ENCODE results near the gene LTBR. TPM values are rescaled to one million over a fixed set of nuclear protein-coding genes. Genes with fewer than 3 reads are reported as not detected.
"Not testable (repeated sequence)": the region's sequence is repeated elsewhere in the genome, so short reads cannot be mapped to it uniquely, and the experiment has no call there.

LTBR gene
- total RNA-seq, 1 donor from 2014 or later = 55.8 TPM

- no peak for FAIRE-seq
- TF ChIP-seq, protein P1, sequence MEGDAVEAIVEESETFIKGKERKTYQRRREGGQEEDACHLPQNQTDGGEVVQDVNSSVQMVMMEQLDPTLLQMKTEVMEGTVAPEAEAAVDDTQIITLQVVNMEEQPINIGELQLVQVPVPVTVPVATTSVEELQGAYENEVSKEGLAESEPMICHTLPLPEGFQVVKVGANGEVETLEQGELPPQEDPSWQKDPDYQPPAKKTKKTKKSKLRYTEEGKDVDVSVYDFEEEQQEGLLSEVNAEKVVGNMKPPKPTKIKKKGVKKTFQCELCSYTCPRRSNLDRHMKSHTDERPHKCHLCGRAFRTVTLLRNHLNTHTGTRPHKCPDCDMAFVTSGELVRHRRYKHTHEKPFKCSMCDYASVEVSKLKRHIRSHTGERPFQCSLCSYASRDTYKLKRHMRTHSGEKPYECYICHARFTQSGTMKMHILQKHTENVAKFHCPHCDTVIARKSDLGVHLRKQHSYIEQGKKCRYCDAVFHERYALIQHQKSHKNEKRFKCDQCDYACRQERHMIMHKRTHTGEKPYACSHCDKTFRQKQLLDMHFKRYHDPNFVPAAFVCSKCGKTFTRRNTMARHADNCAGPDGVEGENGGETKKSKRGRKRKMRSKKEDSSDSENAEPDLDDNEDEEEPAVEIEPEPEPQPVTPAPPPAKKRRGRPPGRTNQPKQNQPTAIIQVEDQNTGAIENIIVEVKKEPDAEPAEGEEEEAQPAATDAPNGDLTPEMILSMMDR (IDR thresholded peaks at IDR 0.05; ENCODE audit: insufficient read depth, low read length, severe bottlenecking) = no peak
- Histone ChIP-seq H3K27me3 (ENCODE audit: control insufficient read depth, insufficient read depth, low read length) (no peaks in the 10 kb centered on the region), H3K36me3 (ENCODE audit: control insufficient read depth, insufficient read depth, low read length) (peaks cover 15% of the 10 kb centered on the region), H3K4me3 (ENCODE audit: low read depth, low read length) (peak overlapping the region; percentile 11)
- no peak for DNase-seq (ENCODE audit: low read depth)
Observed at GRCh38 chr12:6336889-6337853, 46.8 kb upstream of the LTBR start.

- TF ChIP-seq, protein P1 (IDR thresholded peaks at IDR 0.05; ENCODE audit: insufficient read depth, low read length, severe bottlenecking) = no peak
- Histone ChIP-seq H3K4me3 (ENCODE audit: low read depth, low read length) (no peak overlapping the region), H3K27me3 (ENCODE audit: control insufficient read depth, insufficient read depth, low read length) (no peaks in the 10 kb centered on the region), H3K36me3 (ENCODE audit: control insufficient read depth, insufficient read depth, low read length) (peaks cover 13% of the 10 kb centered on the region)
- DNase-seq (ENCODE audit: low read depth) (no peak), FAIRE-seq (no peak)
Observed at GRCh38 chr12:6337958-6338433, 46.0 kb upstream of the LTBR start.

DNA sequence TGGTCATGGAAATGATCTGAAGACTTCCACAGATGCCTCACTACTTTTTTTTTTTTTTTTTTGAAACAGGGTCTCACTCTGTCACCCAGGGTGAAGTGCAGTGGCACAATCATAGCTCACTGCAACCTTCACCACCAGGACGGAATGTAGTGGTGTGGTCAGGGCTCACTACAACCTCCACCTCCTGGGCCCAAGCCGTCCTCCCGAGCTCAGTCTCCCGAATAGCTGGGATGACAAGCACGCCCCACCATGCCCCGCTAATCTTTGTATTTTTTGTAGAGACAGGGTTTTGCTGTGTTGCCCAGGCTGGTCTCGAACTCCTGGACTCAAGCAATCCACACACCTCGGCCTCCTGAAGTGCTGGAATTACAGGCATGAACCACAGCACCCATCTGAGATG, 45.4 kb upstream of the LTBR start:
- not testable (repeated sequence) for H3K36me3 ChIP-seq (ENCODE audit: control insufficient read depth, insufficient read depth, low read length); FAIRE-seq; H3K4me3 ChIP-seq (ENCODE audit: low read depth, low read length); DNase-seq (ENCODE audit: low read depth); H3K27me3 ChIP-seq (ENCODE audit: control insufficient read depth, insufficient read depth, low read length)

DNA sequence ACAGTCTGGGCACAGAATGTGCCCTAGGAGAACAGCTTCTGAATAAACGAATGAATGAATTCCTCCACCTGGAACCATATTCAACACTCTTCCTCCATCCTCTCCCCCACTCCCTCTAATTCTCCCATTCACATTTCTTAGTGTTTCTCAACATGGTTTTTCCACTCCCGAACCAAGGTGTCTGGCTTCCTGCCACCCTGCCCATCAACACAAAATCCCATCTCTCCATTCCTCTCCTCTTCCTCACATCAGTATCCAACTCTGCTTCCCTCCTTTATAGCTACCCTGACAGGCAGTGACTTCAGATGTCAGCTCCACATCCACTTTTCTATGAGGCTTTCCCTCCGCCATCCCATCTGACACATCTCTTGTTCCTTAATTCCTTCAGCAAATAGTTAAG, 45.0 kb upstream of the LTBR start:
- Histone ChIP-seq H3K4me3 (ENCODE audit: low read depth, low read length) (peak overlapping the region; percentile 82), H3K27me3 (ENCODE audit: control insufficient read depth, insufficient read depth, low read length) (no peaks in the 10 kb centered on the region), H3K36me3 (ENCODE audit: control insufficient read depth, insufficient read depth, low read length) (peaks cover 10% of the 10 kb centered on the region)
- TF ChIP-seq, protein P1 (IDR thresholded peaks at IDR 0.05; ENCODE audit: insufficient read depth, low read length, severe bottlenecking) = no peak
- no peak for FAIRE-seq
- DNase-seq (ENCODE audit: low read depth) = no peak

GRCh38 chr12:6340032-6340638, 43.8 kb upstream of the LTBR start:
- FAIRE-seq (no peak), DNase-seq (ENCODE audit: low read depth) (peak; percentile 44)
- H3K4me3 ChIP-seq (ENCODE audit: low read depth, low read length) = peak overlapping the region; percentile 82
- peaks cover 8% of the 10 kb centered on the region for H3K36me3 ChIP-seq (ENCODE audit: control insufficient read depth, insufficient read depth, low read length)
- H3K27me3 ChIP-seq (ENCODE audit: control insufficient read depth, insufficient read depth, low read length) = no peaks in the 10 kb centered on the region
- TF ChIP-seq, protein P1 (IDR thresholded peaks at IDR 0.05; ENCODE audit: insufficient read depth, low read length, severe bottlenecking) = no peak

DNA sequence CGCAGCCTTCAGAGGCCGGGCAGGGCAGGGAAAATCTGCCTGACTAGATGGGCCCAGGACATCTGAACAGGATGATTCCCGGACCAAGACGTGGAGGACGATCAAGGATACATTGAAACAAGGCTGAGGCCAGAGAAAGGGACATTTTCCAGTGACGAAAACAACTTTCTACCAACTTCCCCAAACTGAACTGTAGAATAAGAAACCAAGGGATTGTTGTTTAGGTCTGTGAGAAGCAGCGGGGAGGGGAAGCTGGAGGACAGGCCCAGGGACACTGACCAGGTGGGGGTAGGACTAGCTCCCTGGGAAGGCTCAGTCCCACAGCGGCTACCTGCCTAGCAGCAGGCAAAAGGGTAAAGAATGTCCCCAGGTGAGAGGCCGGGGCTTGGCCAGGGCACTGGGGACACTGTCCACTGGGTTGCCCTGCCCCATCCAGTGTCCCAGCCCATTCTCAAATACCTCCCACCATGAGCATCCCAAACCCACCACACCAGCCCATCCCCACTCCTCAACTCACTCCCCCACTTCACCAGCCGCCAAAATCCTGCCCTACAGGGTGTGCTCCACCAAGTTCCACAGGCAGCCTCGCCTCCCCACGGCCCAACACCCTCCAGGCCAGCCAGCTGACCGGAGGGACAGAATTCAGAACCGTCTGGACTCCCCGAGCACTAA, 43.1 kb upstream of the LTBR start:
- TF ChIP-seq, protein P1 (IDR thresholded peaks at IDR 0.05; ENCODE audit: insufficient read depth, low read length, severe bottlenecking) = no peak
- DNase-seq (ENCODE audit: low read depth) (no peak), FAIRE-seq (no peak)
- Histone ChIP-seq H3K27me3 (ENCODE audit: control insufficient read depth, insufficient read depth, low read length) (no peaks in the 10 kb centered on the region), H3K4me3 (ENCODE audit: low read depth, low read length) (peak overlapping the region; percentile 82), H3K36me3 (ENCODE audit: control insufficient read depth, insufficient read depth, low read length) (peaks cover 5% of the 10 kb centered on the region)
